ENCODE measurements around the gene DCPS. TPM values are rescaled to one million over a fixed set of nuclear protein-coding genes. Genes with fewer than 3 reads are reported as not detected.

DCPS gene
- total RNA-seq, 1 experiment from 2014 or later = 23.8 TPM

GRCh38 chr11:126262216-126262615, 41.6 kb upstream of the DCPS start:
- TF ChIP-seq CTCF (conservative IDR thresholded peaks at IDR 0.05) (no peak), EZH2 (IDR thresholded peaks at IDR 0.05; ENCODE audit: low read depth) (no peak)
- no peak overlapping the region for H3K4me3 ChIP-seq
- peaks cover 42% of the 10 kb centered on the region for H3K36me3 ChIP-seq (ENCODE audit: low read depth)
- CTCF ChIA-PET = no interaction called here
- peaks cover 12% of the 10 kb centered on the region; the same call in 1 of the 2 replicates for H4K20me1 ChIP-seq (ENCODE audit: insufficient read depth)
- no peaks in the 10 kb centered on the region for H3K27me3 ChIP-seq (ENCODE audit: insufficient read depth, low read depth)
- no peak overlapping the region for H2AFZ ChIP-seq
- H3K4me1 ChIP-seq (replicated peaks; ENCODE audit: insufficient read depth) = peaks cover 4% of the 10 kb centered on the region; the same call in 1 of the 2 replicates
- H3K4me2 ChIP-seq = no peak overlapping the region
- H3K9me3 ChIP-seq (ENCODE audit: insufficient read depth, low read depth) = no peaks in the 10 kb centered on the region
- POLR2A ChIA-PET (ENCODE audit: unreplicated experiment) = interaction anchor here (0.6 kb wide), 1 partner anchor 295 kb away, joined by 4 read pairs; no protein-coding TSS in a partner anchor
- H3F3A ChIP-seq (ENCODE audit: insufficient read depth, low read depth) = peaks cover 25% of the 10 kb centered on the region
- H3K27ac ChIP-seq = no peak overlapping the region
- no TSS peak for BruUV-seq (replicated peaks)
- intact Hi-C loops (cut with micrococcal nuclease; ENCODE audit: unreplicated experiment) = loop anchor here (10.0 kb wide), 1 partner anchor 337 kb away; no protein-coding TSS in a partner anchor
- H3K9me2 ChIP-seq (ENCODE audit: insufficient read depth) = no peaks in the 10 kb centered on the region
- peaks cover 9% of the 10 kb centered on the region for H3K79me2 ChIP-seq (ENCODE audit: low read depth)
- DNase-seq = no peak

GRCh38 chr11:126263489-126263888, 40.4 kb upstream of the DCPS start:
- CTCF ChIA-PET = no interaction called here
- Histone ChIP-seq H3K36me3 (ENCODE audit: low read depth) (peaks cover 46% of the 10 kb centered on the region), H3K79me2 (ENCODE audit: low read depth) (peaks cover 22% of the 10 kb centered on the region), H3K27ac (no peak overlapping the region), H2AFZ (no peak overlapping the region), H3K4me2 (no peak overlapping the region), H3K27me3 (ENCODE audit: insufficient read depth, low read depth) (no peaks in the 10 kb centered on the region), H3K9me3 (ENCODE audit: insufficient read depth, low read depth) (no peaks in the 10 kb centered on the region), H3K9me2 (ENCODE audit: insufficient read depth) (no peaks in the 10 kb centered on the region), H4K20me1 (ENCODE audit: insufficient read depth) (peaks cover 12% of the 10 kb centered on the region; the same call in 1 of the 2 replicates), H3K4me1 (replicated peaks; ENCODE audit: insufficient read depth) (peaks cover 10% of the 10 kb centered on the region; the same call in 1 of the 2 replicates), H3F3A (ENCODE audit: insufficient read depth, low read depth) (peaks cover 14% of the 10 kb centered on the region), H3K4me3 (no peak overlapping the region)
- intact Hi-C loops (cut with micrococcal nuclease; ENCODE audit: unreplicated experiment) = loop anchor here (10.0 kb wide), 1 partner anchor 339 kb away; no protein-coding TSS in a partner anchor
- TF ChIP-seq EZH2 (IDR thresholded peaks at IDR 0.05; ENCODE audit: low read depth) = no peak
- no peak for TF ChIP-seq CTCF (conservative IDR thresholded peaks at IDR 0.05)
- DNase-seq = no peak
- POLR2A ChIA-PET (ENCODE audit: unreplicated experiment) = interaction anchor here (0.7 kb wide), 1 partner anchor 33 kb away, joined by 5 read pairs; no protein-coding TSS in a partner anchor
- no TSS peak for BruUV-seq (replicated peaks)

- H3K4me2 ChIP-seq = no peak overlapping the region
- H3K27ac ChIP-seq = no peak overlapping the region
- peaks cover 46% of the 10 kb centered on the region for H3K36me3 ChIP-seq (ENCODE audit: low read depth)
- intact Hi-C loops (cut with micrococcal nuclease; ENCODE audit: unreplicated experiment) = loop anchor here (10.0 kb wide), 1 partner anchor 341 kb away; no protein-coding TSS in a partner anchor
- H3K4me1 ChIP-seq (replicated peaks; ENCODE audit: insufficient read depth) = peaks cover 18% of the 10 kb centered on the region
- H4K20me1 ChIP-seq (ENCODE audit: insufficient read depth) = peaks cover 7% of the 10 kb centered on the region; the same call in 1 of the 2 replicates
- H3K9me2 ChIP-seq (ENCODE audit: insufficient read depth) = no peaks in the 10 kb centered on the region
- TF ChIP-seq EZH2 (IDR thresholded peaks at IDR 0.05; ENCODE audit: low read depth) (no peak), CTCF (conservative IDR thresholded peaks at IDR 0.05) (no peak)
- ChIA-PET POLR2A (ENCODE audit: unreplicated experiment) (no interaction called here), CTCF (interaction anchor here (0.6 kb wide), 1 partner anchor 78 kb away, joined by 4 read pairs; no protein-coding TSS in a partner anchor)
- H3K27me3 ChIP-seq (ENCODE audit: insufficient read depth, low read depth) = no peaks in the 10 kb centered on the region
- no peak overlapping the region for H3K4me3 ChIP-seq
- peaks cover 4% of the 10 kb centered on the region; the same call in 1 of the 2 replicates for H3F3A ChIP-seq (ENCODE audit: insufficient read depth, low read depth)
- no peaks in the 10 kb centered on the region for H3K9me3 ChIP-seq (ENCODE audit: insufficient read depth, low read depth)
- DNase-seq = peak in 1 of 2 experiments; percentile 32
- H2AFZ ChIP-seq = no peak overlapping the region
- BruUV-seq (replicated peaks) = no TSS peak
- H3K79me2 ChIP-seq (ENCODE audit: low read depth) = peaks cover 42% of the 10 kb centered on the region
Observed at GRCh38 chr11:126265811-126266210, 38.0 kb upstream of the DCPS start.
